ENCODE results near the gene OPN1SW.

The OPN1SW gene

DNA sequence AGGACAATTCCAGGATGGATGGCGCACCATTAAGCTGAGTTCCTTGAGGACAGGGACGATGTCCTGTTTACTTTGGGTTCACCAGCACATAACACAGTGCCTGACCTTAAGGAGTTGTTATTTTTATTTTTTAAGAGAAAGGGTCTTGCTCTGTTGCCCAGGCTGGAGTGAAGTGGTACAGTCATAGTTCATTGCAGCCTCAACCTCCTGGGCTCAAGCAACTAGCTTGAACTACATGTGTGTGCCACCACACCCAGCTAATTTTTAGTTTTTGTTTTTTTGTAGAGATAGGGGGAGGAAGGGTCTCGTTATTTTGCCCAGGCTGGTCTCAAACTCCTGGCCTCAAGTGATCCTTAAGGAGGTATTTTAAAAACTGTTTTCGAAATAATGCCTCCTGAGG is 38.2 kb downstream of the OPN1SW start:
- H3K27ac ChIP-seq (ENCODE audit: low read depth, low read length): no peak overlapping the region
- no peak overlapping the region for H3K9ac ChIP-seq (ENCODE audit: low read depth in 1 of 2, low read length in 2 of 2)
- H3K27me3 ChIP-seq (ENCODE audit: control insufficient read depth in 1 of 2, insufficient read depth in 2 of 2, low read length in 2 of 2): peaks cover 0 to 3% of the 10 kb centered on the region in 2 donors
- peaks cover 19 to 31% of the 10 kb centered on the region in 2 donors for H3K4me1 ChIP-seq (ENCODE audit: control insufficient read depth in 1 of 2, insufficient read depth in 2 of 2, low read length in 2 of 2)
- no peak overlapping the region for H3K4me3 ChIP-seq (ENCODE audit: low read depth in 1 of 2, low read length in 2 of 2)
- no peaks in the 10 kb centered on the region for H3K36me3 ChIP-seq (ENCODE audit: control insufficient read depth in 1 of 2, insufficient read depth in 2 of 2, low read length in 2 of 2)
- H3K9me3 ChIP-seq (ENCODE audit: control insufficient read depth in 1 of 2, low read length in 2 of 2): no peaks in the 10 kb centered on the region

DNA sequence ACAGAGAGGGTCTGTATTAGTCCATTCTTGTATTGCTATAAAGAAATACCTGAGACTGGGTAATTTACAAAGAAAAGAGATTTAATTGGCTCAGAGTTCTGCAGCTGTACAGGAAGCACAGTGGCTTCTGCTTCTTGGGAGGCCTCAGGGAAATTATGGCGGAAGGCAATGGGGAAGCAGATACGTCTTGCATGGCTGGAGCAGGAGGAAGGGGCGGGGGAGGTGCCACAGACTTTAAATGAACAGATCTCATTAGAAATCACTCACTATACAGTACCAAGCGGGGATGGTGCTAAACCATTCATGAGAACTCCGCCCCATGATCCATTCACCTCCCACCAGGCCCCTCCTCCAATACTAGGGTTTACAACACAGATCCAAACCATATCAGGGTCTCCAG is 40.2 kb downstream of the OPN1SW start:
- Histone ChIP-seq H3K27me3 (ENCODE audit: control insufficient read depth in 1 of 2, insufficient read depth in 2 of 2, low read length in 2 of 2) (peaks cover 0 to 3% of the 10 kb centered on the region in 2 donors), H3K9ac (ENCODE audit: low read depth in 1 of 2, low read length in 2 of 2) (no peak overlapping the region), H3K4me3 (ENCODE audit: low read depth in 1 of 2, low read length in 2 of 2) (no peak overlapping the region), H3K27ac (ENCODE audit: low read depth, low read length) (no peak overlapping the region), H3K9me3 (ENCODE audit: control insufficient read depth in 1 of 2, low read length in 2 of 2) (no peaks in the 10 kb centered on the region), H3K36me3 (ENCODE audit: control insufficient read depth in 1 of 2, insufficient read depth in 2 of 2, low read length in 2 of 2) (no peaks in the 10 kb centered on the region), H3K4me1 (ENCODE audit: control insufficient read depth in 1 of 2, insufficient read depth in 2 of 2, low read length in 2 of 2) (peaks cover 10 to 11% of the 10 kb centered on the region in 2 donors)

DNA sequence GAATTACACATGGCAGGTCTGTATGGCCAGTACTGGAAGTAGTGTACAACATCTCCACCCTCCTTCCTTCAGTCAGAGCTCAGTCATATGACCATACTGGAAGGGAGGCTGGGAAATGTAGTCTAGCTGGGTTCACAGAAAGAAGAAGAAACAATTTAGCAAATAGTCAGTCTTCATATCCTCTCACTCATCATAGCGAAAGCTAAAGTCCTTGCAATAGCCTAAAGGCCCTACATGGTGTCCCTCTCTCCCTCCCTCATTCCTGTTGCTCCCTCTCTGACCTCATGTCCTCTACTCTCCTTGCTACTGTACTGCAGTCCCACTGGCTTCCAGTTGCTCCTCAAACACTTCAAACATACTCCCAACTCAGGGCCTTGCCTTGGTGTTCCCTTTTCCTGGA is 40.7 kb downstream of the OPN1SW start:
- Histone ChIP-seq H3K4me1 (ENCODE audit: control insufficient read depth in 1 of 2, insufficient read depth in 2 of 2, low read length in 2 of 2) (peaks cover 6% of the 10 kb centered on the region in 2 donors), H3K9me3 (ENCODE audit: control insufficient read depth in 1 of 2, low read length in 2 of 2) (no peaks in the 10 kb centered on the region), H3K27ac (ENCODE audit: low read depth, low read length) (no peak overlapping the region), H3K36me3 (ENCODE audit: control insufficient read depth in 1 of 2, insufficient read depth in 2 of 2, low read length in 2 of 2) (no peaks in the 10 kb centered on the region), H3K27me3 (ENCODE audit: control insufficient read depth in 1 of 2, insufficient read depth in 2 of 2, low read length in 2 of 2) (peaks cover 0 to 3% of the 10 kb centered on the region in 2 donors), H3K9ac (ENCODE audit: low read depth in 1 of 2, low read length in 2 of 2) (no peak overlapping the region), H3K4me3 (ENCODE audit: low read depth in 1 of 2, low read length in 2 of 2) (no peak overlapping the region)

DNA sequence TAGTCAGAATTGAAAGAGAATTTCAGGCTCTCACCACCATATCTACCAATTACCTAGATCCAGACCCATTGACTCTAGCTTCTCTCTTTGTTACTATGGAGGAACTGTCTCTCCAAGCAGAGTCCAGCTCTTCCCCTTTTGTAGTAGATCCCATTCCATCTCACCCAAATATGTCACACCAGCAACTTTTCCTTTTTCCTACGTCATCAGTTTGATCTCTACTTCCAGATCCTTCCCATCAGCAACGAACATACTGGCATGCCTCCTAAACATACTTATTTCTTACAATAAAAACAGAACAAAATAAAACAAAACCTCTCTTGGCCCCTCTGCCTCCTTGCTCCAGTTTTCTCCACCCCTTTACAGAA is 42.3 kb downstream of the OPN1SW start:
- Histone ChIP-seq H3K4me3 (ENCODE audit: low read depth in 1 of 2, low read length in 2 of 2) (no peak overlapping the region), H3K27ac (ENCODE audit: low read depth, low read length) (no peak overlapping the region), H3K9ac (ENCODE audit: low read depth in 1 of 2, low read length in 2 of 2) (no peak overlapping the region), H3K4me1 (ENCODE audit: control insufficient read depth in 1 of 2, insufficient read depth in 2 of 2, low read length in 2 of 2) (peaks cover 0 to under 1% of the 10 kb centered on the region in 2 donors), H3K36me3 (ENCODE audit: control insufficient read depth in 1 of 2, insufficient read depth in 2 of 2, low read length in 2 of 2) (no peaks in the 10 kb centered on the region), H3K27me3 (ENCODE audit: control insufficient read depth in 1 of 2, insufficient read depth in 2 of 2, low read length in 2 of 2) (peaks cover 0 to 3% of the 10 kb centered on the region in 2 donors), H3K9me3 (ENCODE audit: control insufficient read depth in 1 of 2, low read length in 2 of 2) (no peaks in the 10 kb centered on the region)

DNA sequence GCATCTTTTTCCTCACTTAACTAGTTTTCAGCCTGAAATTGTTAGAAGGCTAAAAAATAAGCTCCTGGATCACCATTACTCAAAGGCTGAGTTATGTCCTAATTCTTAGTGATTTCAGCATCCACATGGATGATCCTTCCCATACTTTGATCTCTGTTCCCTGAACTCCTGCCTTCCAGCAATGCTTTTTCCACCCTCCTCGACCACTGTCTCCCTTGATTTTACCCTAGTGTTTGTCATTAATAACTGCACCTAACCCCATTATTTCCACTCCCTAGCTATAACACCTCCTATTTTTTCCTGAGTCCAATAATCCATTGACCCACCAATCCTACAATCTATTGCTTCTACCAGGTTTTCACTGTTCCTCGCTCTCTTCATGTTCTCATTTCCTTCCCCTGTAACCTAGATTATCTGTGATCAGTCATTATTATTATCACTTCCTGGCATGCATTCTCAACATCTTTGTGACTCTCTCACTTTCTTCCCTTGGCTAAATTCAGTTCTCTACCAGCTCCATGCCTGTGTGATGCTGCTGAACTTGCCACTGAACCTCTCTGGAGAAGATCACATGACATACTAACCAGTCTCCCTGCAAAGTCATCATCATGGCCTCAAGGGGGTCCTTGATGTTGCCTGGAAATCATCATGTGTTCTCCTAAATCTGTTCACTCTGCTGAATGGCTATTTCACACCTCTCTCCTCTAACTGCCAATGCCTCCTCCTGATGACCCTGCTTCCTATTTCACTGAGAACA is 42.9 kb downstream of the OPN1SW start:
- H3K36me3 ChIP-seq (ENCODE audit: control insufficient read depth in 1 of 2, insufficient read depth in 2 of 2, low read length in 2 of 2): no peaks in the 10 kb centered on the region
- no peaks in the 10 kb centered on the region for H3K4me1 ChIP-seq (ENCODE audit: control insufficient read depth in 1 of 2, insufficient read depth in 2 of 2, low read length in 2 of 2)
- H3K9me3 ChIP-seq (ENCODE audit: control insufficient read depth in 1 of 2, low read length in 2 of 2): no peaks in the 10 kb centered on the region
- no peak overlapping the region for H3K9ac ChIP-seq (ENCODE audit: low read depth in 1 of 2, low read length in 2 of 2)
- H3K4me3 ChIP-seq (ENCODE audit: low read depth in 1 of 2, low read length in 2 of 2): no peak overlapping the region
- peaks cover 0 to 3% of the 10 kb centered on the region in 2 donors for H3K27me3 ChIP-seq (ENCODE audit: control insufficient read depth in 1 of 2, insufficient read depth in 2 of 2, low read length in 2 of 2)
- H3K27ac ChIP-seq (ENCODE audit: low read depth, low read length): no peak overlapping the region

DNA sequence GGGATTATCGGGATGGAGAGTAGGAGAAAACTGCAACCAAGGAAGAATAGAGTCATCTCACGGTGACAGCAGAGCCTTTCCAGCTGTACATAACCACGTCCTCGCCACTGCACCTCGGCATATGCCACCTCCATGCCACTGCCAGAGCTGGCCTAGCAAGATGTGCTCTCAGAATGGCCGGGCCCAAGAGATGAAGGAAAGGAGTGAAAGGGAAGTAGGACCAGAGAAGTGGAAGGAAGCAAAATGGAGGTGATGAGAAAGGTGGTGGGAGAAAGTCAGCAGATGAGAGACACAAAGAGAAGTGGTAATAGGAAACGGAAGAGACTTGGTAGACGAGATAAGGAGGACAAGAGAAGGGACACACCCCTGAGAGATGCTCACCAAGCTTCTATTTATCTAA is 44.4 kb downstream of the OPN1SW start:
- no peak overlapping the region for H3K9ac ChIP-seq (ENCODE audit: low read depth in 1 of 2, low read length in 2 of 2)
- no peak overlapping the region for H3K27ac ChIP-seq (ENCODE audit: low read depth, low read length)
- no peaks in the 10 kb centered on the region for H3K36me3 ChIP-seq (ENCODE audit: control insufficient read depth in 1 of 2, insufficient read depth in 2 of 2, low read length in 2 of 2)
- peaks cover 0 to 6% of the 10 kb centered on the region in 2 donors for H3K27me3 ChIP-seq (ENCODE audit: control insufficient read depth in 1 of 2, insufficient read depth in 2 of 2, low read length in 2 of 2)
- H3K4me1 ChIP-seq (ENCODE audit: control insufficient read depth in 1 of 2, insufficient read depth in 2 of 2, low read length in 2 of 2): no peaks in the 10 kb centered on the region
- no peak overlapping the region for H3K4me3 ChIP-seq (ENCODE audit: low read depth in 1 of 2, low read length in 2 of 2)
- no peaks in the 10 kb centered on the region for H3K9me3 ChIP-seq (ENCODE audit: control insufficient read depth in 1 of 2, low read length in 2 of 2)

DNA sequence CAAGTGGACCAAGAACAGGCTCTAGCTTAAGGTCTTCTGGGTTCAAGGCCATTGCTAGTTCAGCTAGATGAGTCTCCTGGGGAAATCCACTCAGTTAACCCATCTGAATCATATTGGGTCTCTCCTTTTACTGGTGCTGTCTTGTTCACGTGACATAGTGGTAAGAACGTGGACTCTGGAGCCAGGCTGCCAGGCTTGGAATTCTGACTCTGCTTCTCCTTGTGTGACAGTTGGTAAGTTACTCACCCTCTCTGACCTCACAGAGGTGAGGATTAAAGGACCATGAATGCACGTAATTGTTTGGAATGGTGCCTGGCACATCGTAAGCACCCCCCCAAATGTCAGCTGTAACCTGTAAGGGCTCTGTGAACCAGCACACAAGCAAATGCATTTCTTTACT is 46.1 kb downstream of the OPN1SW start:
- Histone ChIP-seq H3K27ac (ENCODE audit: low read depth, low read length) (no peak overlapping the region), H3K9me3 (ENCODE audit: control insufficient read depth in 1 of 2, low read length in 2 of 2) (no peaks in the 10 kb centered on the region), H3K27me3 (ENCODE audit: control insufficient read depth in 1 of 2, insufficient read depth in 2 of 2, low read length in 2 of 2) (peaks cover 0 to 6% of the 10 kb centered on the region in 2 donors), H3K4me3 (ENCODE audit: low read depth in 1 of 2, low read length in 2 of 2) (no peak overlapping the region), H3K36me3 (ENCODE audit: control insufficient read depth in 1 of 2, insufficient read depth in 2 of 2, low read length in 2 of 2) (no peaks in the 10 kb centered on the region), H3K4me1 (ENCODE audit: control insufficient read depth in 1 of 2, insufficient read depth in 2 of 2, low read length in 2 of 2) (no peaks in the 10 kb centered on the region), H3K9ac (ENCODE audit: low read depth in 1 of 2, low read length in 2 of 2) (no peak overlapping the region)

DNA sequence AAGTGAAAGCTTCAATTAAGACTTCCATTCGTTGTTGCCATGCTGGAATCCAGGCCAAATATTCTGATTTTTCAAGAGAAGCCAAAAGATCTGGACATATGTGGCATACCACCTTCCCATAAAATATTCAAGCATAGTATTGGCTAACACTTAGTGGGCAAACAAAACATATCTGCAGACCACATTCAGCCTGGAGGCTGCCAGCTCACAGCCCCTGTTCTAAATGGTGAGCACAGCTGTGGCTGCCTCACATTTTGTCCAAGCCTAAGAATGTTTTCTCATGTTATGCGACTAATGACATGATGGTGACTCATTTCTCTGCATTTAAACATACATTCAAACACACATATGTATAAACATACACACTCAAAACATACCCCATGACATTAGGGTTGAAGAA is 47.0 kb downstream of the OPN1SW start:
- no peaks in the 10 kb centered on the region for H3K9me3 ChIP-seq (ENCODE audit: control insufficient read depth in 1 of 2, low read length in 2 of 2)
- no peaks in the 10 kb centered on the region for H3K4me1 ChIP-seq (ENCODE audit: control insufficient read depth in 1 of 2, insufficient read depth in 2 of 2, low read length in 2 of 2)
- H3K36me3 ChIP-seq (ENCODE audit: control insufficient read depth in 1 of 2, insufficient read depth in 2 of 2, low read length in 2 of 2): no peaks in the 10 kb centered on the region
- no peak overlapping the region for H3K27ac ChIP-seq (ENCODE audit: low read depth, low read length)
- H3K27me3 ChIP-seq (ENCODE audit: control insufficient read depth in 1 of 2, insufficient read depth in 2 of 2, low read length in 2 of 2): peaks cover 0 to 6% of the 10 kb centered on the region in 2 donors
- no peak overlapping the region for H3K4me3 ChIP-seq (ENCODE audit: low read depth in 1 of 2, low read length in 2 of 2)
- no peak overlapping the region for H3K9ac ChIP-seq (ENCODE audit: low read depth in 1 of 2, low read length in 2 of 2)

DNA sequence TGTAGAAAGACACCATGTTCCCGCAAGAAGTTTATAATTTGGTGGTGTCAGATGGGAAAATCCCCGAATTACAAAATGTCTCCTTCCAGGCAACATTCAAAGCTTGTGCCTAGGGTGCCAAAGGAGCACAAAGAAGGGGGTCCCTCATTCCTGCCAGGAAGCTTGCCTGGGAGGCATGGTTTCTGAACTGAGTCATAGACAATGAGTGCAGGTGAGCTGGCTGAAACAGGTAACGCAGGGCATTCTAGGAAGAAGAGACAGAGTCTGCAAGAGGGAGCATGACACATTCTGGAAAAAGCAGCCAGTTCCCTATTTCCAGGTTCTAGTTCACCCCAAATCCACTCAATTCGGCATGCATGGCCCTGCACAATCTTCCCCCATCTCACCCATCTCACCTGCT is 48.4 kb downstream of the OPN1SW start:
- no peak overlapping the region for H3K9ac ChIP-seq (ENCODE audit: low read depth in 1 of 2, low read length in 2 of 2)
- H3K9me3 ChIP-seq (ENCODE audit: control insufficient read depth in 1 of 2, low read length in 2 of 2): no peaks in the 10 kb centered on the region
- H3K4me3 ChIP-seq (ENCODE audit: low read depth in 1 of 2, low read length in 2 of 2): no peak overlapping the region
- no peaks in the 10 kb centered on the region for H3K4me1 ChIP-seq (ENCODE audit: control insufficient read depth in 1 of 2, insufficient read depth in 2 of 2, low read length in 2 of 2)
- peaks cover 0 to 3% of the 10 kb centered on the region in 2 donors for H3K27me3 ChIP-seq (ENCODE audit: control insufficient read depth in 1 of 2, insufficient read depth in 2 of 2, low read length in 2 of 2)
- no peaks in the 10 kb centered on the region for H3K36me3 ChIP-seq (ENCODE audit: control insufficient read depth in 1 of 2, insufficient read depth in 2 of 2, low read length in 2 of 2)
- H3K27ac ChIP-seq (ENCODE audit: low read depth, low read length): no peak overlapping the region

DNA sequence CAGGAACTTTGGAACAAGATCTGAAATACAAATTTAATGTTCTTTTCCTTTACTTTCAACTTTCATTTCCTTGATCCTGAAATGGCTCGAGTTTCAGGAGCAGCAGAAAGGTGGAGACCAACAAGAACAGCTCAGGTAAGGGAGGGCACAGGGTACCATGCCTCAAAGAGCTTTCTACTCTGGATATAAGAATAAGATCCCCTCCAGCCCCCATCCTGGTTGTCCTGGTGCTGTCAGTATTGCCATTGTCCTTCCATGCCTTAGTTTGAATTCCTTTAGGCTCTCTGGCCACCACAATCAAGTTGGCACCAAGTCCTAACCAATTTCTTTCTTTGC is 48.9 kb downstream of the OPN1SW start:
- Histone ChIP-seq H3K36me3 (ENCODE audit: control insufficient read depth in 1 of 2, insufficient read depth in 2 of 2, low read length in 2 of 2) (no peaks in the 10 kb centered on the region), H3K27ac (ENCODE audit: low read depth, low read length) (no peak overlapping the region), H3K9me3 (ENCODE audit: control insufficient read depth in 1 of 2, low read length in 2 of 2) (no peaks in the 10 kb centered on the region), H3K9ac (ENCODE audit: low read depth in 1 of 2, low read length in 2 of 2) (no peak overlapping the region), H3K4me1 (ENCODE audit: control insufficient read depth in 1 of 2, insufficient read depth in 2 of 2, low read length in 2 of 2) (no peaks in the 10 kb centered on the region), H3K4me3 (ENCODE audit: low read depth in 1 of 2, low read length in 2 of 2) (no peak overlapping the region), H3K27me3 (ENCODE audit: control insufficient read depth in 1 of 2, insufficient read depth in 2 of 2, low read length in 2 of 2) (peaks cover 0 to 3% of the 10 kb centered on the region in 2 donors)
